ENCODE data around the gene CCDC50.

Gene CCDC50

GRCh38 chr3:191431160-191431822, 102.1 kb downstream of the CCDC50 start:
- no peak for DNase-seq

DNA sequence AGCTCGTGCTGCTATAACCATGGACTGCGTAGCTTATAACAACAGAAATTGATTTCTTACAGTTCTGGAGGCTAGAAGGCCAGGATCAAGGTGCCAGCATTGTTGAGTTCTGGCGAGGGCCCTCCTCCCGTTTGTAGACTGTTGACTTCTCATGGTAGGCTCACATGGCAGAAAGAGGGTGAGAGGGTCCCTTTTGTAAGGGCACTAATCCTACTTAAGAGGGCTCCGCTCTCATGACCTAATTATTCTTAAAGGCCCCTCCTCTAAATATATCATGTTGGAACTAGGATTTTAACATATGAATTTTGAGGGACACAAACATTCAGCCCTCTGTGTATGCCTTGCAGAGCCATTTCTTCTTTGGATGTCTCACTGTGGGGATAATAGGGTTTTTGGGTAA, 103.0 kb downstream of the CCDC50 start:
- no peak for DNase-seq

- DNase-seq: no peak
These were observed 104.8 kb downstream of the CCDC50 start for GRCh38 chr3:191434024-191434423.

DNA sequence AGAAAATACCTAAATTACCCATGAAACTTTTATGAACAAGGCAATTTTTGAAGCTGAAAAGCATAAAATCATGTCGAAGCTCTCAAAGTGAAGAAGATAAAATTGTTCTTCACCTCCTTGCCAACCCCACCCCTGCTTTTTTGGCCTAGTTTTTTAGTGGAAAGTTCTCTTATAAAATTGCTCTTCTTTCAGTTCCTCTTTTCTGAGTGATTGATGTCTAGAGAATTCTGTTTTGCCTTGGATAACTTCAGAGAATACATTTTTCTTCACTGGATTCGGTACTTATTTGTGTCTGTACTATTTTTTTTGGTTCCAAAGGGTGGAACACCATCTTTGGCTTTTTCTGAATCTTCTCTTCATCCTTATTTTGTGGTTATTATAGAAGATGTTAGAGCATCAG, 106.8 kb downstream of the CCDC50 start:
- no peak for DNase-seq

DNA sequence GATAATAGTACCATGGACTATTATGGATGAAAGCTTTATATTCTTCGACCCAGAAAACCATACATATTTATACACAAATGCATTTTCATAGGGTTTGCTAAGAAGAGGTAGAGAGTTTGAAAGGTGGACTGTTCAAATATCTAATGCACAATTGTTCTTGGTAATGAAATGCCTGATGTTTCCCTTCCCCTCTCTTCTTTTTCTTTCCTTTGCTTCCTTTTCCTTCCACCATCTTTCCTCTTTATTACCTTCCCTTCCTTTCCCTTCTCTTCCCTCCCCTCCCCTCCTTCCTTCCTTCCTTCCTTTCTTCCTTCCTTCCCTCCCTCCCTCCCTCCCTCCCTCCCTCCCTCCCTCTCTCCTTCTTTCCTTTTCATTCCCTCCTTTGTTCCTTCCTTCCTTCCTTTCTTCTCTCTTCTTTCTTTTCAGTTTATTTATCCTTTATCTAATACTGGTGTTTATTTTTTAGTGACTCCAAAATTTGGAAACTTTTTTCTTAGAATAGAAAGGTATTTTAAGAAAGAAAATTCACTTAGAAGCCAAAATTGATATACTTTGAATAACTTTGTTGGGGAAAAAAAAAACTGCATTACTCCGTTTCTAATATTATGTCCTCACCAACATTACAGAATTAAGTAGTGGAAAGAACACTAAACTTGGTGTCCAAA, 109.1 kb downstream of the CCDC50 start:
- no peak for DNase-seq

- no peak for DNase-seq
These were observed 111.3 kb downstream of the CCDC50 start for GRCh38 chr3:191440532-191440931.

DNA sequence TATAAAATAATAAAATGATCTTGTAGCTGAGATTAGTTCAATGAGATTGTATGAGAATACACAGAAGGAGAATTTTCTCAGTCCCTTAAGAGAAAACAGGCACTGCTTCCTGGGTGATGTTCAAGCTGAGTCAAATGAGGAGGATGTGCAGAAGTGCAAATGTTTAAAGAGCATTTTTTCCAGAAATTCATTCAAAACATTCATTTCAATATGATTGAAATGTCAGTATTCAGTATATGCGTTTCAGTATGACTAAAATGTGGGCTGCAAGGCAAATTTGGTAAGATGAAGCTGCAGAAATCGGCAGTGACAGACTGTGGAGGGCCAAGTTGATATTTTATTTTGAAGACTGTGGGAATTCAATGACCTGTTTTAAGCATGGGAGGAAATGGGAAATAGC, 112.5 kb downstream of the CCDC50 start:
- DNase-seq: no peak

- DNase-seq: no peak
These were observed 115.4 kb downstream of the CCDC50 start for GRCh38 chr3:191444569-191444968.

Data from CD4-positive, alpha-beta T cell treated with Interferon alpha-2 for 1 hour (primary cell).